NCI-H82 treated with DMSO at 0.1 percent for 48 hours (cell line): Measurements from ENCODE around the gene AP5S1.

ENCODE experiments used
- DNase-seq: peaks from one replicate; lab custom pipeline; 2025; ENCODE audit not compliant: unreplicated experiment; lab: John Stamatoyannopoulos, UW

AP5S1 gene, protein sequence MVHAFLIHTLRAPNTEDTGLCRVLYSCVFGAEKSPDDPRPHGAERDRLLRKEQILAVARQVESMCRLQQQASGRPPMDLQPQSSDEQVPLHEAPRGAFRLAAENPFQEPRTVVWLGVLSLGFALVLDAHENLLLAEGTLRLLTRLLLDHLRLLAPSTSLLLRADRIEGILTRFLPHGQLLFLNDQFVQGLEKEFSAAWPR

DNA sequence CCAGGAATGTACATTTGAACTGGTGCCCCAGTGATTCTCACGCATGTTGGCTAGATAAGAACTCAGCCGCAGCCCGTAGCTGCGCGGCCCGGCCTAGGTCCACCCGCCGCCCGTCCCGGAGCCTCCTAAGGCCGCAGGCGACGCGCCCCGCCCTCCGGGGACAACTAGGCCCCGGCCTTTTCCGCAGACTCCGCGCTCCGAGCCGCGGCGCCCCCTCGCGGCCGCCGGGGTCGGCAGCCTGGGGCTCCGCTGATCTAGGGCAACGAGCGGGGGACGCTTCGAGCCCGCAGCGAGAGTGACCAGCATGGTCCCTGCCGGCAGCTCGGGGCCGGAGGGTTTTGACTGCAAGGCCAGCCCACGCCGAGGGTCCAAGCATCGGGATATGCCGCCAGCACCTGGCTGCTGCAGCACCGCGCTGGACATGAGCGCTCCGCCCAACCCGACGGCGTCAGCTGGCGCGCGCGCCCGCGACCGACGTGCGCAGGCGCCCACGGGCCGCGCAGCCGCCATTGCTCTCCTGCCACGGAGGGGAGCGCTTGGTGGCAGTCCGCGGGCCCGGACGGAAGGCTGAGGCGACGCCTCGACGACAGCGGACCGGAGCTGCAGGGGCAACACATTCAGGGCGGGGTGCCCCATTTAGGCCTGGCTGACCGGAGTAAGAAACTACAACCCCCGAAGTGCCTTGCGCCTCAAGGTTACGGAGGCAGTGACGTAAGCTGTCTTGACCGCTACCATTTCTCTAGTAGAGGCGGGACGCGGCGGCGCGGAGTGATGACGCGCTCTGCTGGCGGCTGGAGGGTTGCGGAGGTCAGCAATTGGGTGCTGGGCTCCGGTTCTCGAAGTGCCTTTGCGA is at the start of gene AP5S1:
TSS of gene AP5S1 (plus strand) at position 500 of the 853 bp plus-strand sequence. CDS start 1,571 bp downstream, outside the sequence.
- DNase-seq: peak; percentile 80

DNA sequence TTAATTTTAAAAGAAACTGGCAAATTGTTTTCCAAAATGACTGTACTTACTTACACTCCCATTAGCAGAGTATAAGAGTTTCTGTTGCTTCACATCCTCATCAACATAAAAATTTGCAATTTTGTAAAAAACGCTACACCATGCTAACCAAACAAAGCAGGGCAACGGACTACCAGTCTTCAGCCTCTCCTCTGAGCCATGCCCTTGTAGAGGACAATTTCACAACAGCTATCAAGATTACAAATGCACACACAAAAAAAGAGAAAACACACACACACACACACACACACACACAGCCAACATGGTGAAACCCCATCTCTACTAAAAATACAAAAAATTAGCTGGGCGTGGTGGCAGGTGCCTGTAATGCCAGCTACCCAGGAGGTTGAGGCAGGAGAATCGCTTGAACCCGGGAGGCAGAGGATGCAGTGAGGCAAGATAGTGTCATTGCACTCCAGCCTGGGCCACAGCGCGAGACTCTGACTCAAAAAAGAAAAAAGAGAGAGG is 48.7 kb upstream of the AP5S1 start:
- no peak for DNase-seq

DNA sequence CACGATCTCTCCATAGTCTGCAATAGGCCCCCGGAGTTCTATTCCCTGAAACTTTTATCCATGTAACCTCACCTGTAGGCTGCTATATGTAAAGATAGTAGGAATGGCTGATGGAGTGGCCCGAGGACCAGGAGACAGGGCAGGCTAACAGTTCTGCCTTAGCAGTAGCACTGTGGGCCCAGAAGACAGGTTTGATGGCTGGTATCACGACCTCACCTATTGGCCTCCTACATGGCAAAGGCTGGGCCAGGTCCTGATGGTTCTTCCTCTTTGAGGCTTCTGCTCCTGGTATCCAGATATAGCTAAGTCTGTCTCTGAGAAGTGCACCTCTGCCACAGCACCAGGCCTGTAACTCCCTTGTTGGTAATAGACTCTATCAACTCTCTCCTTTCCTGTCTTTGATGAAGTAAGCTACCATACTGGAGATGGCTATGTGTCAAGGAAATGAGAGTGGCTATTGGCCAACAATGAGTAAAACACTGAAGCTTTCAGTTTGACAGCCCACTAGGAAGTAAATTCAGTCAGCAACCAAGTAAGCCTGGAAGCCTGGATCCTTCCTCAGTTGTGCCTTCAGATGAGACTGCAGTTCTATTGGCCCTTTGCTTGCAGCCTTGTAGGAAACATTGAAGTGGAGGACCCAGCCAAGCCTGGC is 44.8 kb upstream of the AP5S1 start:
- DNase-seq: no peak

DNA sequence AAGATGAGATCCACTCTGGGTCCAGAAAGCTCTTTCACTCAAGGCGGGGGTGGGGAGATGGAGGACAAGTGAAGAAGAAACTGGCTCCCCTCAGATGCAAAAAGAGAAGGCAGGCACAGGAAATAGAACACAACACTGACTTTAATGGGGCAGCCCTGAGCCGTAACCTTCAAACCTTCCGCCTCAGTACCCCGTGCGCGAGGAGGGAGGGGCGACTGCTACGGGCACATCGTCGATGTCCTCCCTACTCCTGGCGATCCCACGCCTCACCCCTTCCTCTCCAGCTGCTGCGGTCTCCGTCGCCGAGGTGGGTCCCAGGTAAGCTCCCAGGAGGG is 43.0 kb upstream of the AP5S1 start:
- no peak for DNase-seq

DNA sequence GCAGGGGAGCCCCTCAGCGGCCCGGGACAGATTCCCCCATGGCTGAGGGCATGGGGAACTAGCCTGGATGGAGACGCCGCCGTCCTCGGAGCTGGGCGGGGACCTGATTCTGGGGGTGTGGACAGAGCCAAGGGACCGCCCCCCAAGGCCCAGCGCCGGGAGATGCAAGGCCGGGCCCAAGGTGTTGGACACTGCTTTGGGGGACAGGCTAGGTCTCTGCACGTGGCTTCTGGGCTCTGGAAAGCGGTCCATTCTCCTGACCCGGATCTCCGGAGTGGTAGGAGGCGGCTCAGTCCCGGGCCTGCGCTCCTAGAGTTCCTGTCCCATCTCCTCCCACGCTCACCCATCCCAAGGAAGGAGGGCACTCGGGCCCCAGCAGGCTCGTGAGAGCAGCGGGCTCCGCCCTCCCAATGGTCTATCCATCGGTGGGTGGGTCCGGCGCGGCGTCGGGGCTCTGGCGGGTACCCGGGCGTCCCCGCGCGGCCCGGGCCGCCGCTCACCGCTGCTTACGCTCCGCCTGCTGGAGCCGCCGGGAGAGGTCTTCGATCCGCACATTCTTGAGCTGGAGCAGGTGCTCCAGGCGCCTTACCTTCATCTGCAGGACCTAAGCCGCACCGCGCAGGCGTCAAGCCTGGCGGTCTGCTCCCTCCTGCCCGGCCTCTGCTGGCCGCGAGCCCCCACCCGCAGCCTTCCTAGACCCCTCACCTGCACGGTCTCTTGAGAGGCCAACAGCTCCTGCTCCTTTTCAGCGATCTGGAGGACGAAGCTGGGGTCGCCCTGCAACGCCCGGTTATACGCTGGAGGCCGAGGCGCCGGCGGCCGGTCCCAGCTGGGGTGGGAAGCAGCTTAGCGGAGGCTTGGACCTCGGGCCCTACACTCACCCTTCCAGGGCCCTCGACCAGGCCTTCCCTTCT is 42.4 kb upstream of the AP5S1 start:
- no peak for DNase-seq

DNA sequence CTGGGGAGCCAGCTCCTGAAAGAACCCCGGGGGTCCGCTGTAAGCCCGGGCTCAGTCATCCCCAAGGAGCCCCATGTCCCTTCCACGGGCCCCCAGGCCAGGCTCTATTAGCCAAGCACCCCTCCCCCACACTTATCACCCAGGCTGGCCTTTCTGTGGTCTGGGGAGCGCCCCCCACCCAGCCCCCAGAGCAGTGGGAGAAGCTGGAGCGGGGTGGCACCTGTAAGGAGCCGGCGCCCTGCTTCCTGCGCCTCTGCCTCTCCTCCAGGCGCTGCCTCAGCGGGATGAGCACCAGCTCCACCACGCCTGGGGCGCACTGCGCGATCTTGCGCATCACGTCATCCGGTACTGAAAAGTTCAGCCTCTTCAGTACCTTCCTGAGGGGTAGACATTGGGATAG is 41.4 kb upstream of the AP5S1 start:
- no peak for DNase-seq

DNA sequence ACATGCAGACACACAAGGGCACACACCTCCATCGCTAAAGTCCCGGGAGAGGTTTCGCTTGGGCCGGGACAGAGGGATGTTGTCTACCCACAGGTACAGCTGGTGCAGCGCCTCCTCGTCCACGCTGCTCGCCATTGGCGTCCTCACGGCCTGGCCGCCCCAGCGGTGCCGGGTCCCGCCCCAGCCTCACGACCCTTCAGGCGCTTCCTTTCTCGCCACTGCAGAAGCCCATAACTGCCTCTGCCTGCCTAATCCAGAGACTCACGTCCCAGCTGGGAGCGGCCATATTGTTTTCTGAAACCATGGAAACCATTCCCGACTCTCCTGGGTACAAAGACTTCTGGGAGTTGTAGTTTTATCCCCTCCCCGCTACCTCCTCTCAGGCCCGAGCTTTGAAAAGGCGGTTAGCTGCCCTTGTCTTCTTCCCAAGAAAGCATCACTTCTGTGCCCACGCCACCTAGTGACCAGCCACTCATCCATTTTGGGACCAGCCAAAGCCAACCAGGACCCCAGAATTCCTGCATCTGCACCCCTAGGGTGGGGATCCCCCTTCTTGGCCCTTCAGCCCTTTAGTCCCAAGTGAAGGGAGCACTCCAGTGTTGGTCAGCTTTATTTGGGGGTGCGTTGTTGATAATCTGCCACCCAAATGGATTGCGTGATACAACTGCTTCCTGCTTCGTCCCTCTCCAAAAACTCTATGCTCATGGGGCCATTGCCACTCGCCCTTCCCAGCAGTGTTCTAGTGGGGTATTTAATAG is 39.0 kb upstream of the AP5S1 start, which contains the start of gene SPEF1:
TSS of gene SPEF1 (minus strand) at position 296 of the 758 bp plus-strand sequence. CDS start at position 135, 161 bp downstream.
- DNase-seq: peak; percentile 96

DNA sequence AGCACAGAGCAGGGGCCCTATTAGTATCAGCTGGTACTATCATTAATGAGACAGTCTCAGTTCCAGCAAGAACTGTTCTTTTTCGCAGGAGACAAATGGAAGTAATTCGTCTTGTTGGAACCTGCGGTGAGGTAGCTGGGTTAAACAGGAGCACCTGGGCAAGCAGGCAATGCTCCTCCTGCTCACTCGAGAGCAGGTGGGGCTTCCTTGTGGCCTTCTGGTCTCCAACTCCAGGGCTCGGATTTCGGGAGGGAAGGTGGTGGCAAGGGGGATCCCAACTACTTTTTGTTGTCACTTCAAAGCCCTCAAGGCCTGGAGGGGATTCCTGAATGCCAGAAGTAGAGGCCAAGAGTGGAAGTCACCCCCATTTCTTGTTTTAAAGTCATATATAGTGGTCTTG is 37.8 kb upstream of the AP5S1 start:
- no peak for DNase-seq

DNA sequence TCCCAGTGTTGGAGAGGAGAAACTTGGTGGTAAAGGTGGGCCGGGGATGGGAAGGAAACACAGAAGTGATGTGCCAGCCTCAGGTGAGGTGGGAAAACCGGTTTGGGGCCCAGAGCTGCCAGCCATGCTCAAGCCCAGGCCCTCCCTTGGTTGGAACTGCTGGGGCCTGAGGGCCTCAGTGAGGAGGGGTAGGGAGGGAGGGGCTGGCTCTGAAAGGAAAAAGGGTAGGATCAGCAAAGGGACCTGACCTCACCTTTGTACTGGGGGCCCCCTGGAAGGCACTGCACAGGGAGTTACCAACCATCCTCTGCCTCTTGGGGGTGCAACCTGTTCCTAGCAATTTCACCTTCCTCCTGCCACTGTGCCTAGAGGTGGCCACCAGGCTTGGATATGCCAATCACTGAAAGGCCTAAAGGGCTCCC is 37.3 kb upstream of the AP5S1 start:
- DNase-seq: no peak

DNA sequence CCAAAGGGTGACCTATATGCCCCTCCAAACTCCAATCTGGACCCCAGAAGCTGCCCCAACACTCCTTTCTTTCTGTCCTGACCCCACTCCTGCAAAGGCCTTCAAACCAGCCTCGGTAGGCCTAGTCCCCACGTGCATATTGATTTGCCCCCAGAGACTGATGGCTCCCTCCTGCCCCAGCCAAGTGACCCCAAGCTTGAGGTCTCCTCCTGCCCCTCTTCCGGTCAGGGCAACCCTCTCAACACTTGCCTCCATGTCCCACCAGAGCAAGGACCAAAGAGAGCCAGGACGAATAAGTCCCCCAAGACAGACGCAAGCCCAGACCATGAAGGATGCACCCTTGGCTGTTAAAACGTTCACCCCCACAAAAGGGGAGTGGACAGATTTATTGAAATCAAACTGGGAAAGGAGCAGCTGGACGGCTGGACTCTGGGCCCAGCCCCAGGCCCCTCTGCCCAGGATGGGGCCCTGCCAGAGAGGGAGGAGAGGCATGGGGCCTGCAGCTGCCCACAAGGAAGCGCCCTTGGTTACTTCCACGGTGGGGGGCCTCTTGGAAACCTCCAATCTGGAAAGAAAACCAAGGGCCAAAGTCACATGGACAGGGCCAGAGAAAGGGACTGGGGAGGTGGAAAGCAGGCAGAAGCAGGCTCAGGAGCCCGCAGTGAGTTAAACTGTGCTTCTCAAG is 36.7 kb upstream of the AP5S1 start:
- DNase-seq: no peak

DNA sequence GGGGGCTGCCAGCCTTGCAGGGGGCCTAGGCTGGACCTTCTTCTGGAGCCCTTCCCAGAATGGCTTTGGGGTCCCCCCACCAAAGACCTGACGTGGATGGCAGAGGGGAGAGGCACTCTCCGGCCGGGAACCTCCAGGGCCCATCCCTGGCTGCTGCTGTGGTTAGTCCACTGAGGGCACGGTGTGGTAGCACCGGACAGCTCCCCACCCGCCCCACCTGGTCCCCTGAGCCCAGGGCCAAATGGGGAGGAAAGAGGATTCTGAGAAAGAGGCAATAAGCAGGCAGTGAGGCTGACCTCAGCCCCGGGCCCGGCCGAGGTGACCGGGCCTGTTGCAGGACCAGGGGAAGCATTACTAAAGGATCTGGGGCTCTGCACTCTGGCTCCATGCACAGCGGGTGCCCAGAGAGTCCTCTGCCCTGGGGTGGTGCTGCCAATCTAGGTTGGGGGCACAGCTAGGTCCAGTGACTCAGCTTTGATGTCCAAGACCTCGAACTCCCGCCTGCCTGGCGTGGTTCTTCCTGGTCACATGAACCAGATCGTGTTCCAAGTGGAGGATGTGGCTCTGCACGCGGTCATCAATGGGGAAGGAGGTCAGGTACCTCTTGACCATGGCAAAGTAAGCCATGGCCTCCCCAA is 36.0 kb upstream of the AP5S1 start:
- no peak for DNase-seq

DNA sequence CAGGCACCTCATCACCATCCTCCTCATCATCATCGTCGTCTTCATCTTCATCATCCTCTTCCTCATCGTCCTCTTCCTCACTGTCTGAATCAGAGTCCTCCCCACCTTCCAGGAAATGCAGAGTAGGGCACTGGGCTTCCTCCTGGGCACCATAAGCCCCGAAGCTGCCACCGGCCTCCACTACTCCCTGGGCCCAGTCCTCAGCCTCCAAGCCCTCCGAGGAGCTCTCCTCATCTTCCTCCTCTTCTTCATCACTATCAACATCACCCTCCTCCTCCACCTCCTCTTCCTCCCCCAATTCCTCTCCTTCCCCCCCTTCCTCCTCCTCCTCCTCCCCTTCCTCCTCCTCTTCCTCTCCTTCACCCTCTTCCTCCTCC is 35.5 kb upstream of the AP5S1 start:
- DNase-seq: no peak

DNA sequence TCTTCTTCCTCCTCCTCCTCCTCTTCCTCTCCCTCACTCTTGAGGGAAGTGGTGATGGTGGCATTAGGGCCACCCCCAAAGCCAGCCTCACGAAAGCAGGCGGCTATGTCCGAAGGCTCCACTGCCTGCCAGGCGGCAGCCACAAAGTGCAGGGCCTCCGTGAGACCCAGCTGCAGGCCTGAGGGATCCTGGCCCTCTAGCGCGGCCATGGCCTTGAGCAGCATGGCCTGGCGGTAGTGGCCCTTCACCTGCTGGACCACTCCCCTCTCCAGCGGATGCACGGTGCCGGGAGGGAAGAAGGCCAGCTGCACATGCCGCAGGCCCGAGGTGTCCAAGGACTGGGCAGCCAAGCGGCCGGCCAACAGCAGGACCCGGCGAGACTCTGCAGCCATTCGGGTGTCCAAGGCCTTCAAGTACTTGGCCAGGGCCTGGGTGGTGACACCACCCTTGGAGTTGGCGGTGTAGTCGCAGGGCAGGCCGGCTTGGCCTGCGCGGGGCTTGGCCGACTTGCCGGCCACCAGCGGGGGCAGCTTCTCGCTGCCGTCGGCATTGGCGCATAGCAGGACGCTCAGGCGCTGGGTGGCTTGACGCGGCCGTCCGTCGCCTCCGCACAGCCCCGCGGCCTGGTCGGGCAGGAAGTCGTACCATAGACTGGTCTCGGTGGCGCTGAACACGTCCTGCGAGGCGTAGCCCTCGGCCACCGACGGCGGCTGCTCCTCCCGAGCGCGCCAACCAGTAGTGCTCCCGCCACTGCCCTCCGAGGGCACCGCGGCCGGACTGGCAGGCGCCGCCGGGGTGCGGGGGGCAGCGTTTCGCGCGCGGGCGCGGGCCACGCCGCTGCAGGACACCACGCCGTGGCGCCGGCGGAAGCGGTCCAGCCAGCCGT is 34.9 kb upstream of the AP5S1 start:
- no peak for DNase-seq

DNA sequence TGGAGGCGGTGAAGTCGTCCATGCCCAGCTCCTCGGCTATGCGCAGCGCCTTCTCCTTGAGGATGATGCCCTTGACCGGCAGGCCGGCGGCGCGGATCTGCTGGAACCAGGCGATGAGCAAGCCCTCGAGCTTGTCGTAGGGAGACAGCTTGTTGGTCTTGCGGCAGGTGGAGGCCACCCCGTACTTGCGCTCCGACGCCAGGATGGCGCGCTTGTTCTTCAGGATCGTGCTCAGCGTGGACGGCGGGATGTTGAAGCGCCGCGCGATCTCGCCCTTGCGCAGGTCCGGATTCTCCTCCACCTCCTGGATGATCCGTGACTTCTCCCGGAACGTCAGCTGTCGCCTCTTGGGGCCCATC is 34.2 kb upstream of the AP5S1 start:
- DNase-seq: no peak

DNA sequence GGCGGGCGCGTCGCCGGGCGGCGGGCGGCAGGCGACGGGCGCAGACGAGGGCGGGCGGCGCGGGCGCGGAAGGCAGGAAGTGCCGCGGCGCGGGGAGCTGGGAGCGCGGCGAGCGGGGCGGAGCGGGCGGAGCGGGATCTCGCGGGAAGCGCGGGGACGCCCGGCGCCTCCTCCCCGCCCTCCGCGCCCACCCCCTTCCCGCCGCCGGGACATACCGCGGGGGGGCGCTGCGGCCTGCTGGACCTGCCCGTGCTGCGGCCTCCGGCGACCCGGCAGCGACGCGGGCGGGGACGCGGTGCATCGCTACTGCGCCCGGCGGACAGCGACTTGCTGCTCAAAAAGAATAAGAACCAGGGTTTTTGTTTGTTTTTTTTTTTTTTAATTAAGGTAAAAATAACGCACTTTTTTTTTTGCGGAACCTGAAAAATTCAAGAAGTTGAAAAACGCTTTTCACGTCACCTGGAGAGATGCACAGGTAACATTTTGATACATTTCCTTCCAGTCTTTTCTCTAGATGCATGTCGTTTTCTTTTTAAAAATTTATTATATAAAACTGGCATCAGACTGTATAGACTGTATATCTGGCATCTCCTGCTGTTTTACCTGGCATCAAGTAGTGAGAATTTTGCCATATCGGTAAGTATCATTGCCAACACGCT is 33.6 kb upstream of the AP5S1 start, which contains the start of gene CENPB:
TSS of gene CENPB (minus strand) at position 76 of the 659 bp plus-strand sequence. CDS start 257 bp downstream, outside the sequence.
- peak; percentile 40 for DNase-seq

DNA sequence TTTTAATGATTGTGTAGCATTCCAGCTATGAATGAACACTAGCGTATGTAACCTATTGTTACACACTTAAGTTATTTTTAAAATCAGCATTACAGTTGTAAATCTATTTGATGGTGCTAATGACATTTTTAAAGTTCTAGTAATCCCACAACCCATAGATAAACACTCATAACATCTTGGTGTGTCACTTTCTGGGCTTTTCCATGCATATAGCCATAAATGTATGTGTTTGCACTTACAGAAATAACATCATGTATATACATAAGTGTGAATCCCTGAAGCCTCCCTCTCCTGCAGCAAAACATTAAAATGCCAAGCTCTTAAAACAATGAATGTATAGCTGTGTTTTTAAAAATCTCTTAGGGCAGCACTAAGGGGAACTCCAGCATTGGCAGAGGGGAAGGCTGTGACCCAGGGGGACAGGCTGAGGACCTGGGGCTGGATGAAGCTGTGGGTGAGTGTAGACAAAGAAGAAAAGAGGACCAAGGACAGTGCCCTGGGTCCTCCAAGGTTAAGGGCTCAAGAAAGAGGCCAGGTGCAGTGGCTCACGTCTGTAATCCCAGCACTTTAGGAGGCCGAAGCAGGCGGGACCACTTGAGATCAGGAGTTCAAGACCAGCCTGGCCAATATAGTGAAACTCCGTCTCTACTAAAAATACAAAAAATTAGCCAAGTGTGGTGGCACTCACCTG is 32.9 kb upstream of the AP5S1 start:
- DNase-seq: no peak

DNA sequence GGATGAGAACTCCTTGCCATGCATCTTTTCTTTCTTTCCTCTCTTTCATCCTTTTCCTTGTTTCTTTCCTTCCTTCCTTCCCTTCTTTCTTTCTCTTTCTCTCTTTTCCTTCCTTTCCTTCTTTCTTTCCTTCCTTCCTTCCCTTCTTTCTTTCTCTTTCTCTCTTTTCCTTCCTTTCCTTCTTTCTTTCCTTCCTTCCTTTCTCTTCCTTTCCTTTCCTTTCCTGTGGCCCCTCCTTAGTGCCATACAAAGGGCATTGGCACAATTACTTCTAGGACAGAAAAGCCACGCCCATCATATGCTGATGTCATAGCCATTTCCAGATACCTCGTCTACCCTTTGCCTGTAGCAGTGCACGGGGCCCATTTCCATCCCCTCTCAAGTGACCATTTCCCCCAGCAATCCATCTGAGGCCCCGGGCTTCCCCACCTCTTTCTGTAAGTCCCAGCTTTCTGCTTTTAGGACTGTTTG is 31.6 kb upstream of the AP5S1 start:
- DNase-seq: no peak
